ENCODE data around the gene ZMYM5.

- no peak for TF ChIP-seq CTCF (conservative IDR thresholded peaks at IDR 0.05; ENCODE audit: low read depth, low read length)
- peak; percentile 67; the same call in 1 of the 2 replicates for TF ChIP-seq CEBPB (IDR thresholded peaks at IDR 0.05; ENCODE audit: low read depth, low read length)
- no peak for TF ChIP-seq FOS (IDR thresholded peaks at IDR 0.05; ENCODE audit: low read depth, low read length)
- no peak for TF ChIP-seq POLR2A (IDR thresholded peaks at IDR 0.05; ENCODE audit: low read depth, low read length)
- no peak for TF ChIP-seq RAD21 (IDR thresholded peaks at IDR 0.05; ENCODE audit: low read length)
- TF ChIP-seq SMC3 (IDR thresholded peaks at IDR 0.05; ENCODE audit: low read depth, low read length): no peak
- no peak for TF ChIP-seq MXI1 (IDR thresholded peaks at IDR 0.05; ENCODE audit: borderline replicate concordance, low read depth, low read length)
- TF ChIP-seq MAFK (IDR thresholded peaks at IDR 0.05; ENCODE audit: low read depth, low read length): no peak
Observed at GRCh38 chr13:19838865-19839275, 24.6 kb downstream of the ZMYM5 start.

Measured in IMR-90 (cell line).